Measurements from ENCODE around the gene KRT2. TPM values are rescaled to one million over a fixed set of nuclear protein-coding genes. Genes with fewer than 3 reads are reported as not detected.

The KRT2 gene
- total and polyA plus RNA-seq, 12 donors, result not detected

GRCh38 chr12:52615208-52615868 is 36.7 kb downstream of the KRT2 start:
- Histone ChIP-seq H3K4me3 (no peak overlapping the region), H3K36me3 (no peaks in the 10 kb centered on the region), H3K4me1 (no peaks in the 10 kb centered on the region), H3K27me3 (peaks cover 0 to 58% (median 26%) of the 10 kb centered on the region in 7 donors), H3K9me3 (no peaks in the 10 kb centered on the region), H3K27ac (no peak overlapping the region)
- no peak for TF ChIP-seq CTCF (IDR thresholded peaks at IDR 0.05)
- ATAC-seq, result no peak
- 56 to 60% methylated on average over 6 of the region's 6 CpGs for WGBS, 2 donors
- no peak for DNase-seq
- intact Hi-C loops (cut with DNase I), result no loop called here

- Histone ChIP-seq H3K9me3 (no peaks in the 10 kb centered on the region), H3K36me3 (no peaks in the 10 kb centered on the region), H3K27ac (no peak overlapping the region), H3K4me1 (no peaks in the 10 kb centered on the region), H3K4me3 (no peak overlapping the region), H3K27me3 (peaks cover 0 to 61% (median 29%) of the 10 kb centered on the region in 7 donors)
- ATAC-seq (no peak), DNase-seq (no peak)
- intact Hi-C loops (cut with DNase I), result no loop called here
- WGBS, 2 donors, result 85 to 90% methylated on average over 10 of the region's 10 CpGs
- TF ChIP-seq CTCF (IDR thresholded peaks at IDR 0.05), result no peak
Measured at GRCh38 chr12:52614381-52615207, 37.4 kb downstream of the KRT2 start.

- ATAC-seq (no peak), DNase-seq (no peak)
- WGBS, 2 donors, result 92% methylated on average over 9 of the region's 9 CpGs
- Histone ChIP-seq H3K4me1 (no peaks in the 10 kb centered on the region), H3K4me3 (no peak overlapping the region), H3K9me3 (no peaks in the 10 kb centered on the region), H3K27me3 (peaks cover 0 to 72% (median 35%) of the 10 kb centered on the region in 7 donors), H3K27ac (no peak overlapping the region), H3K36me3 (no peaks in the 10 kb centered on the region)
- TF ChIP-seq CTCF (IDR thresholded peaks at IDR 0.05), result no peak
- intact Hi-C loops (cut with DNase I), result no loop called here
Measured at GRCh38 chr12:52613384-52614030, 38.5 kb downstream of the KRT2 start.
